Left renal pelvis (tissue), 4 donors: ENCODE measurements around the gene DNAJC13. TPM values are rescaled to one million over a fixed set of nuclear protein-coding genes. Genes with fewer than 3 reads are reported as not detected.
"Not testable (repeated sequence)": the region's sequence is repeated elsewhere in the genome, so short reads cannot be mapped to it uniquely, and the experiment has no call there.

Experiments
- DNase-seq, 4 donors: peaks; one replicate each; pipeline ENCODE4 v3.0.0-alpha.2; 2013; ENCODE audit warnings: low read depth in 4 of 4, low spot score in 3 of 4
- polyA plus RNA-seq, 4 donors: library from polyadenylated mRNA; unstranded; fragments of 120-200 nt; gene quantifications; one replicate each; pipeline ENCODE4 v1.2.1, GENCODE V29; 2013; ENCODE audit not compliant: insufficient read length in 4 of 4

Gene DNAJC13
- polyA plus RNA-seq, 4 donors: 43.8 to 54.1 (median 48.7) TPM

- DNase-seq: no peak
These were observed 120.8 kb downstream of the DNAJC13 start for GRCh38 chr3:132538072-132538471.

GRCh38 chr3:132539681-132540080 is 122.4 kb downstream of the DNAJC13 start:
- DNase-seq: no peak

DNA sequence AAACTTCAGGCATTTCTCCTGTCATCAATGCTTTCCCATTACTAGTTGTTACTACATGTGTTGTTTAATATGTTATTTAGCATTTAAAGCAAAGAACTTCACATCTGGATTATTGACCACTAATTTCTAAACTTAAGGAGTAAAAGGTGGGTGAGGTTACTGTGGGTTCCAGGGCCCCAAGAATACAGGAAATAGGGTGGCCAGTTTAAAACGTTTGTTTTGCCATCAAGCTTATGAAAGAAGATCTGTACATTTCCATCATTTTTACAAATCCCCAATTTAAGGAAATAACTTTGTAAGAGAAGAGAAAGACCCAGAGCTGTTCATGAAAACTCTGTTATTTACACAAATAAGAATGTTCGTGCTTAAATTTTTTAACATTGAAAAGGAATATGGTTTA is 125.3 kb downstream of the DNAJC13 start:
- DNase-seq: no peak

- no peak for DNase-seq
These were observed 125.9 kb downstream of the DNAJC13 start for GRCh38 chr3:132543011-132543739.

GRCh38 chr3:132544130-132544529 is 126.8 kb downstream of the DNAJC13 start:
- DNase-seq: no peak

- DNase-seq: no peak
These were observed 128.2 kb downstream of the DNAJC13 start for GRCh38 chr3:132545471-132545870.

GRCh38 chr3:132549169-132549568 is 131.9 kb downstream of the DNAJC13 start:
- DNase-seq: no peak

DNA sequence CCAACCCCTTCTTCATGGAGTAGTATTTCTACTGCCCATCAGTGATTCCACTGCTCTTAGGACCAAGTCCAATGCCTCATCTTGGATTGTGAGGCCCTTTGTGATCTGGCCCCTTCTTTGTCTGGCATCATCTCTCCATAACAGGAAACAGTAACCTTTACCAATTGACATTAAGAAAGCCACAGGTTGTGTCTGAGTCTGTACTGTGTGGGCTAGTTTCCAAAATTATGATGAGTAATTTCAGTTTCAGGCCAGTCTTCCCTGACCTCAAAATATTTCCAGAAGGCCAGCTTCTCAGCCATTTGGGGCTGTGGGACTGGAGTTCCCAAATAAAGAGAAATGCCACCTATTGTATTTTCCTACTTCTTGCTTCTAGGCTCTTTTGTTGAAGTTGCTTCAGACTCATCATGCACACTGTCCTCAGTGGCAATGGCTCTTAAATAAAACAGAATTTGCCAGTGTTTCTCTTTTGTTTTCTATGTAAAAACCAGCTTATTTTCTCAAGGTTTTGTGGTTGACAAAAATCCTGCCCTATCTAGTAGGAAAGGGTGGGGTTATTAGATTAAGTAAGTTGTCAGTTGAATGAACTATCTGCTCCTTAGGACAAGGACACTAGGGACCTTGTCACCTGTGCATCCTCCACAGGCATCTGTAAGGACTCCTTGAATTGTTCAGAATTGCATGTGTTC is 132.7 kb downstream of the DNAJC13 start:
- DNase-seq: no peak

DNA sequence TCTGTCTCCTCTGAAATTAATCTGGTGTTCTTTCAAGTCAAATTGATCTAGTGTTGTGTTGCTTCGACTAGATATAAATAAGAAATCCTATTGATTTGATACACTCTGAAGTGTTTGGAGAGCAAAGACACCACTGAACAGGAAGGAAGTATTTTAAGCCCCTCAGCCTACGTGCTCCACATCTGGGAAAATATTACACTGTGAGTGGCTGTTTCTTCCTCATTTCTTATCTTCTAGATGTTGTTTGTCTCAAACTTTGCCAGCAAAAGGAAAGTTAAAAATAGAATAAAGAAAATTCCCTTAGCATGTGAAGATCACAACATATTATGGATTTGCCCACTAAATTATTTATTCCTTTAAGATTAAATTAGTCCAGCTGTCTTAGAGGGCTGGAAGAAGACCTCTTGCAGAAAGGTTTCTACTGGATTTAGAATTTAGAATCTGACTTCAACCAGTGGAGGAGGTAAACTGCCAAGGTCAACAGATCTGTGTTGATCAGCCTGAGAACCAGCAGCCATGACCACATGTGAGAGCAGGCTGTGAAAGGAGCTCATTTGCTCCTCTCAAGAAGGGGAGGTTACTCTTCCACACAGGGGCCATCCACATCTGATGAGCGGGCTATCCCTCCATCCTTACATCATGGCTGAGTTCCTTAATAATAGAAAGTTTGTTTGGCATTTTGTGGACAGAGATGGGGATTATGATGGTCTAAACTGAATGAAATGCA is 133.4 kb downstream of the DNAJC13 start:
- no peak for DNase-seq

- DNase-seq: no peak
These were observed 136.5 kb downstream of the DNAJC13 start for GRCh38 chr3:132553826-132554225.

- no peak for DNase-seq
These were observed 137.1 kb downstream of the DNAJC13 start for GRCh38 chr3:132554437-132554836.

DNA sequence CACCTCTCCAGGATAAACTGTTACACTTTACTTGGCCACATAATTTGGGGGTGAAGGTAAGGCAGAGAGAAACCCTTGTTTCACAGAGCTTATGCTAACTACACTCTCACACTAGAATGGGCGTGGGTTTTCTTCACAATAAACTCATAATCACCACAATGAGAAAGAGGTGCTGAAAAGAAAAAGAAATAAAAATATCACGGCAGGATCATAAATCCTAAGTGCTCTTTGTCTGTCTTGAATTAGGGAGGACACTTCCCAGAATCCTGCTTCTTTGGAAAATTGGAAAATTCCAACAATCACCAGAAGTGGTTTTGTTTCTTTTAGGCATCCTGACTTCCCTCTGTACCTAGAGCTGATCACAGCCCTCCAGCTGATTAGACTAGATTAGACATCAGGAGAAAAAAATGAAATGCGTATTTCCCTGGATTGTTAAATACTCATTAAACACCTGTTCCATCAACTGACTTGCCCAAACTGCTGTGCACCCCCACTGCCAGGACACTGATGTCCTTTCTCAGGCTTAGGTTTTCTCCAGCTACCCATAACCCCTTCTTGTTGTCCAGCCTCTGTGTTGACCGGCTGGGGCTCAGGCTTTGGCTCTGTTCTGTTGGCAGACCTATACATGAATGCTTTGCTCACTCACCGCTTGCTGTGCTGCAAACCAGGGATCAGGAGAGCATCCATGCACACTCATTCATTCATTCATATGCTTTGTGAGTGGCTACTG is 138.2 kb downstream of the DNAJC13 start:
- no peak for DNase-seq

DNA sequence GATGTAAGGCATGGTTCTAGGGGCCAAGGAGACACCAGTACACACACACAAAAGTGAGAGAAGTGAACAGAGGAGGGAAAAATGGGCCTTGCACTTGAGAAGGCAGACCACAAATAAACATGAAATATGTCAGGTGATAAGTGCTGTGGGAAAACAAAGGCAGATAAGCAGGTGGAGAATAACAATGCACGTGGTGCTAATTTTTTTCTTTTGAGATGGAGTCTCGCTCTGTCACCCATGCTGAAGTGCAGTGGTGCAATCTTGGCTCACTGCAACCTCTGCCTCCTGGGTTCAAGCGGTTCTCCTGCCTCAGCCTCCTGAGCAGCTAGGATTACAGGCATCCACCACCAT is 138.7 kb downstream of the DNAJC13 start:
- not testable (repeated sequence) for DNase-seq

DNA sequence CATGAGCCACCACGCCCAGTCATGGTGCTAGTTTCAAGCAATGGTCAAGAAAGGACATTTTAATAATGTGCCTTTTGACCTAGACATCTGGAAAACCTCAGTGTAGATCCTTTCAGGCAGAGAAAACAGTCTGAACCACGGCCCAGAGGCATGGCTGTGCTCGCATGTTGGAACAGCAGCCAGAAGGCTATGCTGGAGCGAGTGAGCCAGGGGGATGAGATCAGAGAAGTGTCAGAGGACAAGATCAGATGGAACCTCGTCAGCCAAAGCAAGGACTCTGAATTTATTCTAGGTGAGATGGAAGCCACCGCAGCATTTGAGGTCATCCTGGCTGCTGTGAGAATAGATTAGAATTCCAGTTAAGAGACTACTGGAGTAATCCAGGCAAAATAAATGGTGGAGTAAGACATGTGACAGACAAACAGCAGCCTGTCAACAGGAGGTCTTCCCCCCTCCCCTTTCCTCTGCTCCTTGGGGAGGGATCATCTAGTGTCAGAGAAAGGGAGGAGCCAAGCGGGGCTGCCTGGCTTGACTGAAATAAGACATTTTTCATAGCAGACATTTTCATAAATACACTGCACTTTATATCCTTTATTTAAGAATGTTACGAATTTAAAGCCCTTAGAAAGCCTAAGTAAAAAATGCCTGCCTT is 139.3 kb downstream of the DNAJC13 start:
- no peak for DNase-seq

DNA sequence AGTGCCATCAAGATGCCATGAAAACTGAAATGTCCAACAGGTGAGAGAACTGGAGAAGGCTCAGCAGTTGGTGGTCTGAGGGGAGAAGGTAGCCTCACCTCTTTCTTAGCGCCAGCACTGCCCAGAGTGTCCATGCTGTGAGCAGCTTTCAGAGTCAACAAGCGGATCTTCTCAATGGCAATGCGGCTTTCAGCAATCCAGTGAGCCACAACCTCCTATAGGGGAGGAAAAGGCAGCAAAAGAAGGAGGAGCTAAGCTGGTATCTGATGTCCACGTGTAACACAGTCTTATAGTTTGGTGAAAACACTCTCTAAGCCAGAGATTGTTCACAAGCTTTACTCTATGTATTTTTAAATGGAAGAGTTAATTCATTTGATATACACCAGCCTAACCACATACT is 143.7 kb downstream of the DNAJC13 start:
- DNase-seq: no peak

DNA sequence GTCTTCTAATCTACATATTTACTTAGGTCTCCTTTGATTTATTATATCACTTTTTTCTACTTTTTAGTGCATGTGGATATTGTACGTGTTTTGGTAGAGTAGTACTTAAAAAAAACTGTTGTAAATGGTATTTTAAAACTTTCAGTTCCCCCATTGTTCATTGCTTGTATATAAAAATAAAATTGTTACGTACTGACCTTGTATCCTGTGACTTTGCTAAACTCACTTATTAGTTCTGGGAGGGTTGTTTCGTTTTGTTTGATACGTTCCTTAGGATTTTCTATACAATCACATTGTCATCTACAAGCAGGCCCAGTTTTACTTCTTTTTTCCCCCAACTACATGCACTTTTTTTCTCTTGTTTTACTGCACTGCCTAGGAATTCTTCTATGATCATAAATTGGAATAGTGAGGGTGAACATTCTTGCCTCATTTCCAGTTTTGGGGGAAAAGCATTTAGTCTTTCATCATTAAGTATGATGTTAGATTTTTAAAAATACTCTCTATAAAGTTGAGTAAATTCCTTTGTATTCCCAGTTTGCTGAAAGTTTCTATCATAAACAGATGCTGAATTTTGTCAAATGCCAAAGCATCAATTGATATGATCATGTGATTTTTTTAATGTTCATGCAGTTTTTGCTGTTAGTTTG is 146.2 kb downstream of the DNAJC13 start:
- DNase-seq: no peak

GRCh38 chr3:132564070-132564465 is 146.8 kb downstream of the DNAJC13 start:
- no peak for DNase-seq

GRCh38 chr3:132568422-132568821 is 151.1 kb downstream of the DNAJC13 start:
- DNase-seq: no peak

- no peak for DNase-seq
These were observed 151.9 kb downstream of the DNAJC13 start for GRCh38 chr3:132569153-132569552.

DNA sequence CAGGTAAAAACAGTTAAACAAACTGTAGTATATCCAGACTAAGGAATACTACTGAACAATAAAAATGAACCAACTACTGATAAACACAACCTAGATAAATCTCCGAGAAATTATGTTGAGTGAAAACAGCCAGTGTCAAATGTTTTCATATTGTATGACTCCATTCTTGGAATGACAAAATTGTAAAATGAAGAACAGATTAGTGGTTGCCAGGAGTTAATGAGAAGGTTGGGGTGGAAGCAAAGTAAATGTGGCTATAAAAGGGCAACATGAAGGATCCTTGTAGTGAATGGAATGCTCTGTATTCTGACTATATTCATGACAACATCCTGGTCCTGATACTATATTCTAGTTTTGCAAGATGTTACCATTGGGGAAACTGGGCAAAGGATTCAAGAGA is 152.3 kb downstream of the DNAJC13 start:
- no peak for DNase-seq
